ENCODE results near the gene FMN2. TPM values are rescaled to one million over a fixed set of nuclear protein-coding genes. Genes with fewer than 3 reads are reported as not detected.

FMN2 gene
- total RNA-seq, 2 donors from 2014 or later = 26.9 to 27.2 TPM

DNA sequence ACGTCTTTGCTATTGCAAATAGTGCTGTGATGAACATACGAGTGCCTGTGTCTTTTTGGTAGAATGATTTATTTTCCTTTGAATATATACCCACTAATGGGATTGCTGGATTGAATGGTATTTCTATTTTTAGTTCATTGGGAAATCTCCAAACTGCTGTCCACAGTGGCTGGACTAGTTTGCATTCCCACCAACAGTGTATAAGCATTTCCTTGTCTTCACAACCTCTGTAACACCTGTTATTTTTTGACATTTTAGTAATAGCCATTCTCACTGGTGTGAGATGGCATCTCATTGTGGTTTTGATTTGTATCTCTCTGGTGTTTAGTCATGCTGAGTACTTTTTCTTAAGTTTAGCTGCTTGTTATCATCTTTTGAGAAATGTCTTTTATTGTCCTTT is 215.0 kb downstream of the FMN2 start:
- peaks cover 4% of the 10 kb centered on the region for H3K9me3 Mint-ChIP-seq
- peaks cover 26% of the 10 kb centered on the region for H3K36me3 ChIP-seq (ENCODE audit: control insufficient read depth, insufficient read depth, low read length)
- H3K9me3 ChIP-seq (ENCODE audit: control insufficient read depth, low read length) = peaks cover 8% of the 10 kb centered on the region
- peaks cover 17% of the 10 kb centered on the region for H3K4me1 ChIP-seq (ENCODE audit: control insufficient read depth, insufficient read depth, low read length)
- no peak overlapping the region for H3K4me3 Mint-ChIP-seq
- peaks cover 40% of the 10 kb centered on the region for H3K4me1 Mint-ChIP-seq
- TF ChIP-seq, protein P1, sequence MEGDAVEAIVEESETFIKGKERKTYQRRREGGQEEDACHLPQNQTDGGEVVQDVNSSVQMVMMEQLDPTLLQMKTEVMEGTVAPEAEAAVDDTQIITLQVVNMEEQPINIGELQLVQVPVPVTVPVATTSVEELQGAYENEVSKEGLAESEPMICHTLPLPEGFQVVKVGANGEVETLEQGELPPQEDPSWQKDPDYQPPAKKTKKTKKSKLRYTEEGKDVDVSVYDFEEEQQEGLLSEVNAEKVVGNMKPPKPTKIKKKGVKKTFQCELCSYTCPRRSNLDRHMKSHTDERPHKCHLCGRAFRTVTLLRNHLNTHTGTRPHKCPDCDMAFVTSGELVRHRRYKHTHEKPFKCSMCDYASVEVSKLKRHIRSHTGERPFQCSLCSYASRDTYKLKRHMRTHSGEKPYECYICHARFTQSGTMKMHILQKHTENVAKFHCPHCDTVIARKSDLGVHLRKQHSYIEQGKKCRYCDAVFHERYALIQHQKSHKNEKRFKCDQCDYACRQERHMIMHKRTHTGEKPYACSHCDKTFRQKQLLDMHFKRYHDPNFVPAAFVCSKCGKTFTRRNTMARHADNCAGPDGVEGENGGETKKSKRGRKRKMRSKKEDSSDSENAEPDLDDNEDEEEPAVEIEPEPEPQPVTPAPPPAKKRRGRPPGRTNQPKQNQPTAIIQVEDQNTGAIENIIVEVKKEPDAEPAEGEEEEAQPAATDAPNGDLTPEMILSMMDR (conservative IDR thresholded peaks at IDR 0.05) = no peak
- peaks cover 8% of the 10 kb centered on the region for H3K36me3 Mint-ChIP-seq (ENCODE audit: low read depth)
- no peak overlapping the region for H3K4me3 ChIP-seq (ENCODE audit: low read length)
- no peaks in the 10 kb centered on the region for H3K27me3 ChIP-seq (ENCODE audit: control insufficient read depth, insufficient read depth, low read length, poor library complexity, severe bottlenecking)
- no peak overlapping the region for H3K9ac ChIP-seq (ENCODE audit: extremely low read depth, low read length, poor library complexity, severe bottlenecking)
- H3K27ac ChIP-seq (ENCODE audit: low read depth, low read length) = no peak overlapping the region
- H3K27me3 Mint-ChIP-seq (ENCODE audit: insufficient read depth) = no peaks in the 10 kb centered on the region
- no peak for DNase-seq
- WGBS, 2 experiments (ENCODE audit: insufficient coverage in 1 of 2, insufficient read length in 1 of 2) = 93 to 95% methylated on average over 2 of the region's 2 CpGs
- no peak overlapping the region for H3K27ac Mint-ChIP-seq

DNA sequence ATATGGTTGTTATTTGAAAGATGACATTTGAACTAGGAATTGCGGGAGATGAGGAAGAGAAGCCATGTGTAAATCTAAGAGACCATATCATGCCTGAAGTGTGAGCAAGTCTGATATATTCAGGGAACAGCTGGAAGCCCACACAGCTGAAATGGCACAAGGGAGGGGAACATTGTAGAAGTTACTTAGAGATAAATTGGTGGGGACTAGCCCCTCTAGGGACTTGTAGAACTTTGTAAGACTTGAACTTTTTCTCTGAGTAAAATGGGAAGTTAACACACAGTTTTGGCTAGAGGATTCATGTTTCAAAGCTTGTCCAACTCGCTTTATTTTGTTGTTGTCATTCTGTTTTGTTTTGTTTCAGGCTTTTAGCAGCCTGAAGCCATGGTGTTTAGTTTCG is 216.4 kb downstream of the FMN2 start:
- Histone ChIP-seq H3K27ac (ENCODE audit: low read depth, low read length) (no peak overlapping the region), H3K27me3 (ENCODE audit: control insufficient read depth, insufficient read depth, low read length, poor library complexity, severe bottlenecking) (no peaks in the 10 kb centered on the region), H3K4me3 (ENCODE audit: low read length) (no peak overlapping the region), H3K4me1 (ENCODE audit: control insufficient read depth, insufficient read depth, low read length) (peaks cover 17% of the 10 kb centered on the region), H3K36me3 (ENCODE audit: control insufficient read depth, insufficient read depth, low read length) (peaks cover 28% of the 10 kb centered on the region), H3K9me3 (ENCODE audit: control insufficient read depth, low read length) (peaks cover 7% of the 10 kb centered on the region), H3K9ac (ENCODE audit: extremely low read depth, low read length, poor library complexity, severe bottlenecking) (no peak overlapping the region)
- Mint-ChIP-seq H3K9me3 (peaks cover 4% of the 10 kb centered on the region), H3K4me3 (no peak overlapping the region), H3K27me3 (ENCODE audit: insufficient read depth) (no peaks in the 10 kb centered on the region), H3K36me3 (ENCODE audit: low read depth) (peaks cover 8% of the 10 kb centered on the region), H3K27ac (no peak overlapping the region), H3K4me1 (peaks cover 50% of the 10 kb centered on the region)
- TF ChIP-seq, protein P1 (conservative IDR thresholded peaks at IDR 0.05) = no peak
- 83 to 94% methylated on average over 1 to 3 of the region's 3 CpGs for WGBS, 2 experiments (ENCODE audit: insufficient coverage in 1 of 2, insufficient read length in 1 of 2)
- DNase-seq = no peak

DNA sequence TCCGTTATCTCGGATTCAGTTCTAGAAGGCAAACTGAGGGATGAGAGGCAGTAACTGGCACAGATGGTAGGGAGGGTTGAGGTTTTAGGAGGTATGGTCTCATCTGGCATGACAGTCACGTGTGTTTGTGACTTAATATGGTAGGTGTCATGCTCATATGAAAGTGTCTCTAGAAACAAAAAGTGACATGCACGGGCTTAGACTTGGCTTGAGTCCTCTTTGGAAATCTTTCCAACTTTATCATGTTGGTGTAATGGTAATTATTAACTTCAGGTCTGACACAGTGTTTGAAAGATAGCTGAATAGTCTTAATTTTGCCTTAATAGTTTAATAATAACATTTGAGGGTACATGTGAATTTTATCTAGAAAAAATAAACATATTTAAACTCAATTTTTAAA is 218.1 kb downstream of the FMN2 start:
- peaks cover 7% of the 10 kb centered on the region for H3K9me3 ChIP-seq (ENCODE audit: control insufficient read depth, low read length)
- no peak overlapping the region for H3K27ac Mint-ChIP-seq
- no peak overlapping the region for H3K4me3 Mint-ChIP-seq
- H3K27me3 Mint-ChIP-seq (ENCODE audit: insufficient read depth) = no peaks in the 10 kb centered on the region
- H3K27ac ChIP-seq (ENCODE audit: low read depth, low read length) = no peak overlapping the region
- H3K27me3 ChIP-seq (ENCODE audit: control insufficient read depth, insufficient read depth, low read length, poor library complexity, severe bottlenecking) = no peaks in the 10 kb centered on the region
- H3K9me3 Mint-ChIP-seq = peaks cover 4% of the 10 kb centered on the region
- H3K4me3 ChIP-seq (ENCODE audit: low read length) = no peak overlapping the region
- H3K36me3 Mint-ChIP-seq (ENCODE audit: low read depth) = peaks cover 11% of the 10 kb centered on the region
- H3K9ac ChIP-seq (ENCODE audit: extremely low read depth, low read length, poor library complexity, severe bottlenecking) = no peak overlapping the region
- peaks cover 32% of the 10 kb centered on the region for H3K36me3 ChIP-seq (ENCODE audit: control insufficient read depth, insufficient read depth, low read length)
- no peak for DNase-seq
- peaks cover 38% of the 10 kb centered on the region for H3K4me1 Mint-ChIP-seq
- WGBS, 2 experiments (ENCODE audit: insufficient coverage in 1 of 2, insufficient read length in 1 of 2) = 73 to 78% methylated on average over 3 to 4 of the region's 4 CpGs
- H3K4me1 ChIP-seq (ENCODE audit: control insufficient read depth, insufficient read depth, low read length) = peaks cover 15% of the 10 kb centered on the region
- TF ChIP-seq, protein P1 (conservative IDR thresholded peaks at IDR 0.05) = no peak

All from endodermal cell (in vitro differentiated cells).